Activated CD4-positive, alpha-beta memory T cell treated with anti-CD3 and anti-CD28 coated beads for 36 hours (primary cell): ENCODE measurements around the gene YARS1. TPM values are rescaled to one million over a fixed set of nuclear protein-coding genes. Genes with fewer than 3 reads are reported as not detected.

Experiments
- CTCF ChIA-PET: fragments of 350-600 bp; sonication (Branson Sonifier 250); formaldehyde crosslinking; loops from one replicate; lab custom pipeline; 2021; ENCODE audit warnings: antibody characterized with exemption, inconsistent platforms; lab: Charles Lee
- POLR2A ChIA-PET: fragments of 350-600 bp; sonication (Branson Sonifier 250); formaldehyde crosslinking; loops from one replicate; lab custom pipeline; 2021; ENCODE audit warnings: antibody characterized with exemption; lab: Charles Lee
- DNase-seq: peaks from one replicate; pipeline ENCODE4 v3.0.0-alpha.2; 2020
- H3K27ac Mint-ChIP-seq: one replicate; pipeline ENCODE4 v1.8.0; 2021; ENCODE audit warnings: mixed read lengths
- H3K27me3 Mint-ChIP-seq: one replicate; pipeline ENCODE4 v1.8.0; 2021; ENCODE audit warnings: mixed read lengths
- H3K36me3 Mint-ChIP-seq: one replicate; pipeline ENCODE4 v1.8.0; 2021; ENCODE audit warnings: mixed read lengths
- H3K4me1 Mint-ChIP-seq: one replicate; pipeline ENCODE4 v1.8.0; 2021; ENCODE audit warnings: low read depth, mixed read lengths
- H3K4me3 Mint-ChIP-seq: one replicate; pipeline ENCODE4 v1.8.0; 2021; ENCODE audit warnings: mild to moderate bottlenecking, mixed read lengths
- H3K9me3 Mint-ChIP-seq: one replicate; pipeline ENCODE4 v1.8.0; 2021; ENCODE audit warnings: mixed read lengths
- intact Hi-C: fragments of 100-400 bp; cut with micrococcal nuclease; formaldehyde crosslinking; loops from one replicate; pipeline ENCODE4 v1.15.1; 2023
- total RNA-seq, 2 experiments: library from RNA; stranded (reverse); gene quantifications; one replicate each; pipeline ENCODE4 v1.2.3, GENCODE V29; 2021

Gene YARS1
- total RNA-seq, 2 experiments from 2014 or later, result 208 to 213 TPM

- Mint-ChIP-seq H3K27me3 (no peaks in the 10 kb centered on the region), H3K36me3 (peaks cover 41% of the 10 kb centered on the region), H3K4me3 (no peak overlapping the region), H3K27ac (peak overlapping the region; percentile 23), H3K9me3 (no peaks in the 10 kb centered on the region), H3K4me1 (peaks cover 10% of the 10 kb centered on the region)
- DNase-seq, result no peak
- ChIA-PET CTCF (interaction anchor here (0.8 to 11.1 kb wide), 13 partner anchors 7 to 374 kb away, joined by 3 to 221 read pairs (median 4); no protein-coding TSS in a partner anchor), POLR2A (no interaction called here)
- intact Hi-C loops, result no loop called here
Observed at GRCh38 chr1:32774950-32775634, 42.1 kb downstream of the YARS1 start.

- Mint-ChIP-seq H3K27ac (peak overlapping the region; percentile 6), H3K9me3 (no peaks in the 10 kb centered on the region), H3K27me3 (no peaks in the 10 kb centered on the region), H3K4me1 (peaks cover 10% of the 10 kb centered on the region), H3K4me3 (no peak overlapping the region), H3K36me3 (peaks cover 36% of the 10 kb centered on the region)
- no peak for DNase-seq
- POLR2A ChIA-PET, result interaction anchor here (2.6 kb wide), 1 partner anchor 62 kb away, joined by 11 read pairs; no protein-coding TSS in a partner anchor
- CTCF ChIA-PET, result interaction anchor here (0.8 to 11.1 kb wide), 16 partner anchors 8 to 374 kb away, joined by 3 to 221 read pairs (median 6); no protein-coding TSS in a partner anchor
- intact Hi-C loops, result no loop called here
Observed at GRCh38 chr1:32774464-32774808, 42.7 kb downstream of the YARS1 start.

GRCh38 chr1:32773764-32774463, 43.2 kb downstream of the YARS1 start:
- CTCF ChIA-PET, result interaction anchor here (0.6 to 11.1 kb wide), 26 partner anchors 9 to 373 kb away, joined by 3 to 221 read pairs (median 5); no protein-coding TSS in a partner anchor
- Mint-ChIP-seq H3K9me3 (no peaks in the 10 kb centered on the region), H3K27me3 (no peaks in the 10 kb centered on the region), H3K36me3 (peaks cover 30% of the 10 kb centered on the region), H3K4me3 (no peak overlapping the region), H3K4me1 (peaks cover 10% of the 10 kb centered on the region), H3K27ac (peak overlapping the region; percentile 6)
- intact Hi-C loops, result loop anchor here (1.0 to 2.0 kb wide), 2 partner anchors 62 to 253 kb away; no protein-coding TSS in a partner anchor
- POLR2A ChIA-PET, result interaction anchor here (2.6 kb wide), 1 partner anchor 61 kb away, joined by 11 read pairs; no protein-coding TSS in a partner anchor
- no peak for DNase-seq

- DNase-seq, result peak; percentile 83
- intact Hi-C loops, result loop anchor here (1.0 to 2.0 kb wide), 2 partner anchors 61 to 252 kb away; no protein-coding TSS in a partner anchor
- POLR2A ChIA-PET, result interaction anchor here (2.6 kb wide), 1 partner anchor 61 kb away, joined by 11 read pairs; no protein-coding TSS in a partner anchor
- no peaks in the 10 kb centered on the region for H3K9me3 Mint-ChIP-seq
- H3K4me1 Mint-ChIP-seq, result peaks cover 10% of the 10 kb centered on the region
- CTCF ChIA-PET, result interaction anchor here (0.6 to 11.1 kb wide), 32 partner anchors 9 to 354 kb away, joined by 3 to 221 read pairs (median 4); no protein-coding TSS in a partner anchor
- no peak overlapping the region for H3K4me3 Mint-ChIP-seq
- H3K27me3 Mint-ChIP-seq, result no peaks in the 10 kb centered on the region
- H3K36me3 Mint-ChIP-seq, result peaks cover 27% of the 10 kb centered on the region
- H3K27ac Mint-ChIP-seq, result peak overlapping the region; percentile 39
Observed at GRCh38 chr1:32773018-32773763, 44.0 kb downstream of the YARS1 start.

- intact Hi-C loops, result loop anchor here (1.0 to 2.0 kb wide), 2 partner anchors 60 to 252 kb away; no protein-coding TSS in a partner anchor
- DNase-seq, result no peak
- ChIA-PET CTCF (interaction anchor here (0.6 to 11.1 kb wide), 30 partner anchors 8 to 355 kb away, joined by 3 to 221 read pairs (median 4); no protein-coding TSS in a partner anchor), POLR2A (interaction anchor here (2.6 kb wide), 1 partner anchor 60 kb away, joined by 11 read pairs; no protein-coding TSS in a partner anchor)
- H3K27ac Mint-ChIP-seq, result no peak overlapping the region
- H3K4me1 Mint-ChIP-seq, result peaks cover 10% of the 10 kb centered on the region
- H3K36me3 Mint-ChIP-seq, result peaks cover 20% of the 10 kb centered on the region
- H3K9me3 Mint-ChIP-seq, result no peaks in the 10 kb centered on the region
- H3K4me3 Mint-ChIP-seq, result no peak overlapping the region
- no peaks in the 10 kb centered on the region for H3K27me3 Mint-ChIP-seq
Observed at GRCh38 chr1:32772281-32773017, 44.7 kb downstream of the YARS1 start.

- Mint-ChIP-seq H3K4me1 (peaks cover 10% of the 10 kb centered on the region), H3K4me3 (no peak overlapping the region), H3K27ac (no peak overlapping the region), H3K27me3 (no peaks in the 10 kb centered on the region), H3K36me3 (peaks cover 20% of the 10 kb centered on the region), H3K9me3 (no peaks in the 10 kb centered on the region)
- POLR2A ChIA-PET, result interaction anchor here (0.7 to 2.6 kb wide), 2 partner anchors 59 to 251 kb away, joined by 5 to 11 read pairs; no protein-coding TSS in a partner anchor
- DNase-seq, result no peak
- intact Hi-C loops, result loop anchor here (2.0 kb wide), 1 partner anchor 251 kb away; no protein-coding TSS in a partner anchor
- CTCF ChIA-PET, result interaction anchor here (0.7 to 11.1 kb wide), 11 partner anchors 10 to 251 kb away, joined by 3 to 221 read pairs (median 7); no protein-coding TSS in a partner anchor
Observed at GRCh38 chr1:32771561-32772280, 45.4 kb downstream of the YARS1 start.

GRCh38 chr1:32770741-32771548, 46.2 kb downstream of the YARS1 start:
- no peaks in the 10 kb centered on the region for H3K27me3 Mint-ChIP-seq
- ChIA-PET CTCF (interaction anchor here (0.9 to 11.1 kb wide), 2 partner anchors 59 to 102 kb away, joined by 3 to 221 read pairs; no protein-coding TSS in a partner anchor), POLR2A (interaction anchor here (0.7 kb wide), 1 partner anchor 250 kb away, joined by 5 read pairs; no protein-coding TSS in a partner anchor)
- H3K4me3 Mint-ChIP-seq, result no peak overlapping the region
- peaks cover 15% of the 10 kb centered on the region for H3K36me3 Mint-ChIP-seq
- intact Hi-C loops, result no loop called here
- DNase-seq, result no peak
- H3K4me1 Mint-ChIP-seq, result peaks cover 7% of the 10 kb centered on the region
- no peak overlapping the region for H3K27ac Mint-ChIP-seq
- no peaks in the 10 kb centered on the region for H3K9me3 Mint-ChIP-seq

- peaks cover 10% of the 10 kb centered on the region for H3K36me3 Mint-ChIP-seq
- CTCF ChIA-PET, result interaction anchor here (0.9 to 11.1 kb wide), 2 partner anchors 58 to 103 kb away, joined by 3 to 221 read pairs; no protein-coding TSS in a partner anchor
- no peak overlapping the region for H3K27ac Mint-ChIP-seq
Observed at GRCh38 chr1:32770221-32770731, 46.9 kb downstream of the YARS1 start.

GRCh38 chr1:32769524-32770220, 47.5 kb downstream of the YARS1 start:
- H3K4me1 Mint-ChIP-seq, result peaks cover 2% of the 10 kb centered on the region
- POLR2A ChIA-PET, result no interaction called here
- peaks cover 5% of the 10 kb centered on the region for H3K36me3 Mint-ChIP-seq
- intact Hi-C loops, result no loop called here
- no peak for DNase-seq
- no peaks in the 10 kb centered on the region for H3K27me3 Mint-ChIP-seq
- no peak overlapping the region for H3K27ac Mint-ChIP-seq
- no peak overlapping the region for H3K4me3 Mint-ChIP-seq
- H3K9me3 Mint-ChIP-seq, result no peaks in the 10 kb centered on the region
- CTCF ChIA-PET, result interaction anchor here (0.7 to 11.1 kb wide), 2 partner anchors 57 to 250 kb away, joined by 3 to 221 read pairs; no protein-coding TSS in a partner anchor

More at GRCh38 chr1:32770221-32770731, 46.9 kb downstream of the YARS1 start:
- POLR2A ChIA-PET, result no interaction called here
- Mint-ChIP-seq H3K9me3 (no peaks in the 10 kb centered on the region), H3K4me3 (no peak overlapping the region), H3K27me3 (no peaks in the 10 kb centered on the region), H3K4me1 (peaks cover 2% of the 10 kb centered on the region)
- DNase-seq, result no peak
- intact Hi-C loops, result no loop called here
